HG03066 (cell line): ENCODE results near the gene CA5A.
"Not testable (repeated sequence)": the region's sequence is repeated elsewhere in the genome, so short reads cannot be mapped to it uniquely, and the experiment has no call there.

Experiments used
- ATAC-seq: cut with Tn5 transposase; IDR thresholded peaks from one replicate; pipeline ENCODE4 v1.9.1; 2021; ENCODE audit warnings: low read depth; ENCODE audit not compliant: unreplicated experiment

CA5A gene

GRCh38 chr16:87949071-87949744 lies 12.9 kb upstream of the CA5A start:
- no peak for ATAC-seq

DNA sequence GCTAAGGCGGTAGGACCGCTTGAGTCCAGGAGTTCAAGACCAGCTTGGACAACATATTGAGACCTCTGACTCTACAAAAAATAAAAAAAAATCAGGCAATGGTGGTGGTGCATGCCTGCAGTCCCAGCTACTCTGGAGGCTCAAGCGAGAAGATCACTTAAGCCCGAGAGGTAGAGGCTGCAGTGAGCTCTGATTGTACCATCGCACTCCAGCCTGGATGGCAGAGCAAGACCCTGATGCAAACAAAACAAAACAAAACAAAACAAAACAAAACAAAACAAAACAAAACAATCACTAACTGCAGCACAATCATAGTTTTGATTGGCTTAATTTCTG lies 12.4 kb upstream of the CA5A start:
- ATAC-seq, result no peak

DNA sequence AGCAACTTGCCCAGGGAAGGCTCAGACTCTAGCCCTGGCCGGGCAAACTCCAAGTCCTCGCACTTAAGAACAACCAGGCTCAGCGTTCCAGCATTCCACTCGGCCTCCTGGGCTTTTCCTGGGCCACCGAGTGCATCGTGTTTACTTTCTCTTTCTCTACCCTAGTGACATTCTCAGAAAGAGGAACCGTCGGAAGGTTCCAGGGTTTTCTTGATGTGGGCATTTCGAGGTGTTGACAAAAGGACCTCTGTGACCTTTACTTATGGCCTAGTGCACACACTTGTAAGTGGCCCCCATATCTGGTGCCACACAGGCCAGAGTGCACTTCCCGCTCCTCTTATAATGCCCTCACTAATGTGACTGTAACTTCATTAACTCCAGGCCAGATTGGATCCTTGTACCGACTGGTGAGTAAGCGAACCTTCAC lies 11.8 kb upstream of the CA5A start:
- ATAC-seq, result no peak

DNA sequence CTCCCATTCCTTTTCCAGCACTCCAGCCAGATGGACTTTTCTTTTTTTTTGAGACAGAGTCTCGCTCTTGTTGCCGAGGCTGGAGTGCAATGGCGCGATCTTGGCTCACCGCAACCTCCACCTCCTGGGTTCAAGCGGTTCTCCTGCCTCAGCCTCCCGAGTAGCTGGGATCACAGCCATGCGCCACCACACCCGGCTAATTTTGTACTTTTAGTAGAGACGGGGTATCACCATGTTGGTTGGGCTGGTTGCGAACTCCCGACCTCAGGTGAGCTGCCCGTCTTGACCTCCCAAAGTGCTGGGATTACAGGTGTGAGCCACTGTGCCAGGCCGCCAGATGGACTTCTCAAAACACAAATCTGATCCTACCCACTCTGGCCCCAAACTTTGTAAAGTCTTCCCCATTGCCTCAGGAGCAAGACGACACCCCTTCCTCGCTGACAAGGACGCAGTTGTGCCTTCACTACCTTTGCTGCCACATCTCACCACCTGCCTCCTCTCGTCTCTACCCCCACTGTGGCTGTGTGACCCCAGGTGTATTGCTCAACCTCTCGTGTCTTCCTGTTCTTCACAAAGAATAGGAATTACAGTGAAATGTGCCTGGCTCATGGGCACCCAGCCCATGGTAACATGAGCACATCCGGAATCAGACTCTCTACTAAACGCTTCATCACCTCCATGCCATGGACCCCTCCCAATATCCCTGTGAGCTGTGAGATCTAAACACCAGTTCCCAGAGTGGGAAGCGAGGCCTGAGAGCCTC lies 11.2 kb upstream of the CA5A start:
- ATAC-seq, result no peak

- ATAC-seq, result no peak
These were observed 10.4 kb upstream of the CA5A start for GRCh38 chr16:87946596-87947347.

DNA sequence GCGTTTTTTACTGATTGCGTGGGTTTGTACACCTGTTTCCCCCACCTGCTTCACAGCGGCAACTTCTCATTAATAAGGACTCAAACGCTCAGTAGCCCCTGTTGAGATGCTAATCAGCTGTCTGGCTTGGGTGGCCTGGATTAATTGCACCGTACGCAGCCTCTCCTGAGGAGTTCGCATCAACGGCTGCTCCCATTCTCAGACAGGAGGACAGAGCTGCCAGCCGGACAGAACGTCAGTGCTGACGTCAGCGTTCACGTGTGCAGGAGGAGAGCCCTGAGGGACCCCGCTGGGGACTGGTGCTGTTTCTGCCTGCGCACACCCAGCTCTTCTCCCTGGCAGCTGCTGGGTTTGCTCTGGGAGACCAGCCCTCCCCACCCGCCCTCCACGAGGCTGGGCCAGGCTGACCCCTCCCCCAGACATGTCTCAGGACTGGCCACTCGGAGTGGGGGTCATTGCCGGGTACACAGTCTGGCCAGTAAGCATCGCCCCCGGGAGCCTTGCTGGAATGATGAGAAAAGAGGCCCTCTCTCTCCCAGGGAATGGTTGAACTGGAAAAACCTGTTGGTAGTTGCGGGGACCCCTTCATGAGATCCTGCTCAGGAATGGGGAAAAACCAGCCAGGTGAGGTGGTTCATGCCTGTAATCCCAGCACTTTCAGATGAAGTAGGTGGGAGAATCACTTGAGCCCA lies 9.2 kb upstream of the CA5A start:
- no peak for ATAC-seq

GRCh38 chr16:87942680-87943079 lies 6.4 kb upstream of the CA5A start:
- no peak for ATAC-seq

GRCh38 chr16:87939562-87940423 lies 3.5 kb upstream of the CA5A start:
- ATAC-seq, result no peak

- ATAC-seq, result no peak
These were observed 2.2 kb upstream of the CA5A start for GRCh38 chr16:87938412-87938949.

GRCh38 chr16:87937231-87937542 lies 858 bp upstream of the CA5A start:
- not testable (repeated sequence) for ATAC-seq

GRCh38 chr16:87936016-87936374 lies 334 bp downstream of the CA5A start:
- not testable (repeated sequence) for ATAC-seq

DNA sequence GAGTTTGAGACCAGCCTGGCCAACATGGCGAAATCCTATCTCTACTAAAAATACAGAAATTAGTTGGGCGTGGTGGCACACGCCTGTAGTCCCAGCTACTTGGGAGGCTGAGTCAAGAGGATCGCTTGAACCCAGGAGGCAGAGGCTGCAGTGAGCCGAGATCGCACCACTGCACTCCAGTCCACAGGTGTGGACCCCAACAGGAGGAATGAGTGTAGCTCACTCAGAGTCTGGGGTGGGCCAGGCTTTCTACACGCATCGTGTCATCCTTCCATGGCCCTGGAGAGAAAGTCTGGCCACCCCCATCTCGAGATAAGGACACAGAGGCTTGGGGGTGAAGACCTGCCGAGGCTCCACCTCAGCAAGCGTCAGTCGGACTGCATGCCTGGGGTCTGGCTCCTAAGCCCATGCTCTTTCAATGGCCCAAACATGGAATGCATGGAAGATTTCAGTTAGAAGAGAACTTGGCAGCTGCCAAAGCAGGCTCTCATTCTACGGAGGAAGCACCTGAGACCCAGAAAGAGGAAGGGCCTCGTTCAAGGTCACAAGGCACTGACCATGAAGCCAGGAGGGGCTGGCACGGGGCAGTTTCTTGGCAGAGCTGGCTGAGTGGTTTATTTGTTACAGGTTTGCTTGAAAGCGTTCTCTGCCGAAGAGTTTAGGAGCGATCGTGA lies 1.4 kb downstream of the CA5A start:
- ATAC-seq, result not testable (repeated sequence)

DNA sequence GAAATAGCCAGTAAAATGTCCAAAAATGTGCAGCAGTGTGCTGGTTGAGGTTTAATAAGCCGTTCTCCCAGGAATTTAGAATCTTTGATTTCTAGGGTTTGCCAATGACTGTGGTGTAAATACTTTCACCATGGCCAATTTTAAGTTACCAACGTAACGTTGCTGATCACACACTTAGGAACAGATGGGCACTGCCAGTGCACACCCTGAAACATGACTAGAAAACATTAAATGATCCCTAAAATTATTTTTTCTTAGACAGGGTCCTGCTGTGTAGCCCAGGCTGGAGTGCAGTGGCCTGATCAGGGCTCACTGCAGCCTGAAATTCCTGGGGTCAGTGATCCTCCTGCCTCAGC lies 3.2 kb downstream of the CA5A start:
- no peak for ATAC-seq

- ATAC-seq, result not testable (repeated sequence)
These were observed 3.7 kb downstream of the CA5A start for GRCh38 chr16:87932475-87933139.

DNA sequence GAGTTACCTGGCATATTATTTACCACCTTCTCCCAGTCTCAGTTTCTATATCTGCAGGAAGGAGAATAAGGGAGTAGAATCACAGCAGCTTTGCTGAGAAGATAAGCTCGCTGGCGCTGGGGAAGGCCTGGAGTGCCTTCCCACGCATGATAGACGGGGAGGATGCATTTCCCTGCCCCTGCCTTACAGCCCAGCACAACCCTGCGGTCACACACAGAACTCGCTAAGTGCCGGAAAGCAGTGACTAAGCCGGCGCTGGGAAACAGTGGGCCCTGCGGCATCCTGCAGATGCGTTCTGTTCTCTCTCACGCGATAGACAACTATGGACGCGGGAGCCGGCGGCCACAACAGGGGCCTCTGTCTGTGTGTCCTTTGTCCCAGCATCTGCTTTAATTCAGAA lies 4.8 kb downstream of the CA5A start:
- ATAC-seq, result no peak

DNA sequence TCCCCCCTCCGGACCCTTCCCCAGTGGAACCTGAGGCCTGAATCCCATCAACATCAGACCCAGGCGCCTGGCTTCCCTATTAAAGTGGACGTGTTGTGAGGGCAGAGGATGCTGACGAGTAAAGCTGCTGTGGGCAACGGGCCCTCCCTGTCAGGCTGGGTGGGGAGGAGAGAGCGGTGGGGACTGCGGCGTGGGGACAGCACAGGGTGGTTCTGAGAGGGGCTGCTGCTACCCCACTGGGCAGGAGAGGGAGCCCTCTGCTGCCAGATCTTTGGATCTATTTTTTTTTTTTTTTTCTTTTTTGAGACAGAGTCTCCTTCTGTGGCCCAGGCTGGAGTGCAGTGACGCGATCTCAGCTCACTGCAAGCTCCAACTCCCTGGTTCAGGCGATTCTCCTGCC lies 5.9 kb downstream of the CA5A start:
- no peak for ATAC-seq

GRCh38 chr16:87929986-87930385 lies 6.3 kb downstream of the CA5A start:
- no peak for ATAC-seq

DNA sequence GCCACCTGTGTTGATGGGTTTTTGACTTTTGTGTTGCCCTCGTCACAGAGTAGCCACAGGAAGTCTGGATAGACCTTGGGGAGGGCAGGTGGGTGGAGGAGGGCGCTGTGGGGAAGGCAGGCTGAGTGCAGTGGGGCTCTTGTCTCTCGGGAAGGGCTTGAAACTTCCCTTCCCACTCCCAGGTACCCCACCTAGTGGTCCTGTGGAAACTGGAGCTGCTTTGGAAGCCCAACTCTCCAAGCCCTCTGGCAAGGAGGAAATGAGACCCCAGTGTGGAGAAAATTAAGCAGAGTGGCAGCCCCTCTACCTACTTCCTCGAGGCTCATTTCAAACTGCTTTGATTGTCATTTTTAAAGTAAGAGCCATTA lies 9.2 kb downstream of the CA5A start:
- ATAC-seq, result no peak
